Activated effector memory CD4-positive, alpha-beta T cell treated with Interleukin-2 at 50 U/mL for 16 hours (primary cell): Measurements from ENCODE around the gene SAMD10.

Experiments used
- DNase-seq: peaks from one replicate; pipeline ENCODE4 v3.0.0-alpha.2; 2020

The SAMD10 gene

DNA sequence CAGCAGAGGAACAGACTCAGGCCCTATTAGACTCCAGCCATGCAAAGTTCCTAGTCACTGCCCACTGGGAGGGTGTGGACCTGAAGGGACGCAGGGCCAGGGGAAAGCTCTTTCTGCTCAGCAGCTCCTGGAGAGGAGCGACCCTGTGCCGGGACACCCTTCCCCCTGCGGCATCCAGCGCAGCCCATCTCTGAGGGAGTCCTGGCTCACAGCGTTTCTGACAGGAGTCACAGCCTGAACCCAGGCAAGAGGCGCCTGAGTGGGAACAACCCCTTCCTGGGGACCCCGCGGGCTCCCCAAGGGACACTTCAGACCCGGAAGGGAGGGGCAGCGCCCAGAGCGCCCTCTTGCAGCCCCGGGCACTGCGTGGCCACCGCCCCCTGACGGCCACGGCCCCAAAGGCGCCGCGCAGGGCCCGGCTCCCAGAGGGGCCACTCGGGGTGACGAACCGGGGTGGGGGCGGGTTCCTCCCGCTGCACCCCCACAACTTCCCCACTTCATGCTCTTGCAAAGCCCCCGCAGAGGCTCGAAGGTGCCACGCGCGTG is 24.1 kb downstream of the SAMD10 start:
- DNase-seq: no peak

DNA sequence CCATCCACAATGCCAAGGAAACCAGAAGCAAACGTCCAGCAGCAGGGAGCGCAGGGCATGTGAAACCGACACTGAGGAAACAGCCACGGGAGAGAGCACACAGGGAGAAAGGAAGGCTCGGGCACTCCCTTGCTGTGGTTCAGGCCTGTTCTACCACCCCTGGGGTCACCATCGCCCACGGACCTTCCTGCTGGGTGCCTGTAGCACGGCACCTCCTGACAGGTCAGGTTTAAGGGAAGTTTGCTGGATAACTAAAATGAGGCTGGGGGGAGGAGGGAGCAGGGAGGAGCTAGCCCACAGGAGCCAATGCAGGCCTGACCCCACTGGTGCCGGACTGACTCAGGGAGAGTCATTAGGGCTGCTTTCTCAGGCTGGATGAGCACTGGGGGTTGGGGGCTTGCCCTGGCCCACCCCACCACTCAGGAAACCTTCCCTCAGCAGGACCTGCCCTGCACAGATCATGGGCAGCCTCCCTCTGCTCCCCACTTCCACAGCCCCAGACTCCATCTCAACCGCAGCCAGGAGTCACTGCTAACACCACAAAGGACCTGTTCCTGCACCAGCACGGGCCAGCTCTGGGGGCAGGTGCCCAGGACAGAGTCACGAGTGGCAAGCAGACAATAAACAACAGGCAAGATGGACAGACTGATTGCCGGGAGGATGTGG is 25.5 kb downstream of the SAMD10 start:
- DNase-seq: no peak

DNA sequence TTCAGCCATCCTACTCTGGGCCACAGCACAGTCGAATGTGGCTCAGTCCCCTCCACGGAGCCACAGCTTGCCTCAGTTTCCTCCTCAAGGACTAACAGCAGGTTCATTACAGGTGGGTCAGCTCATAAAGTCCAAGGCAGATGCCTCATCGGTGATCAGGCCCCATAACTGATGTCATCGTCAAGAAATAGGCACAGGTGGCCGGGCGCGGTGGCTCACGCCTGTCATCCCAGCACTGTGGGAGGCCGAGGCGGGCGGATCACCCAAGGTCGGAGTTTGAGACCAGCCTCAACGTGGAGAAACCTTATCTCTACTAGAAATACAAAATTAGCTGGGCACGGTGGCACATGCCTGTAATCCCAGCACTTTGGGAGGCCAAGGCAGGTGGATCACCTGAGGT is 26.7 kb downstream of the SAMD10 start:
- DNase-seq: no peak

DNA sequence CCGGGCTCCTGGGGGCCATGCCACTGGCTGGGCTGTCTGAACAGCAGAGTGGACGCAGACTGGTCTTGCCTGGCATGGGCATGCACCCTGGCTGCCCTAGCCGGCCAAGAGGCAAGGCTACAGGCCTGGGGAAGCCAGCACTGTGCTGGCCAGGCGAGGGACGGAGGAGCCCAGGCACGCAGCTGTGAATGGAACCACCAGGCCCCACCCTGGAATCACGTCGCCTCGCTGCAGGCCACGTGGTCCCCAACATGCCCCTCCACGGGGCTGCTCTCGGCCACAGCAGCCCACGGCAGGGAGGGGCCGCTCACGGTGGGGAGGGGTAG is 27.3 kb downstream of the SAMD10 start:
- no peak for DNase-seq

DNA sequence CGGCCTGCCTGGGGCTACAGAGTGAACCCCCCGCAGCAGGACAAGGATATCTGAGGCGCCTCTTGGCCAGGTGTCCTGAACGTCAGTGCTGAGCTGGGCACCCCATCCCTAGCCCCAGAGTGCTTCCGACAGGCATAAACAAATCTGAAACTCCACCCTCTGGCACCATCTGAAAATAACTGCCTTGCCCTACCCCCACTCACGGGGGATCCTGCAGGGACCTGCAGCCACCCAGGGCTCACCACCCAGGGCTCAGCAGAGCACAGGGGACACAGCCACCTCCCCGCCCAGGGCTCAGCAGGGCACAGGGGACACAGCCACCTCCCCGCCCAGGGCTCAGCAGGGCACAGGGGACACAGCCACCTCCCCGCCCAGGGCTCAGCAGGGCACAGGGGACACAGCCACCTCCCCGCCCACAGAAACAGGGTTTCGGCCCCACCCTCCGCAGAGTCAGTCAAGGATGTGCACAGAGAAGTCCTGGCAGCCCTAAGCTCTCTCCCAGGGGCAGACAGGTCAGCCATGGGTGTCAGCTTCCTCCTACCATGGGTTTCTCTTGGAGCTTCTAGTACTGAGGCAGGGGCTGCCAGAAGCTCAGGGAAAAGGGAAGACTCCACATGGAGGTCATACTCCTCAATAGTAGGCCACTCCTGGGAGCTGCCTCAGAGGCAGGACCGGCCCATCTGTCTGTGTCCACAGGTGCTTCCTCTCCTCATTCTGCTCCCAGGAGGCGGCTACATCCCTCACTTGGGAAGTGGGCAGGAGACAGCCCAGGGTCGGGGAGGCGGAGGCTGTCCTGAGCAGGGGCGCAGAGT is 27.8 kb downstream of the SAMD10 start:
- no peak for DNase-seq

DNA sequence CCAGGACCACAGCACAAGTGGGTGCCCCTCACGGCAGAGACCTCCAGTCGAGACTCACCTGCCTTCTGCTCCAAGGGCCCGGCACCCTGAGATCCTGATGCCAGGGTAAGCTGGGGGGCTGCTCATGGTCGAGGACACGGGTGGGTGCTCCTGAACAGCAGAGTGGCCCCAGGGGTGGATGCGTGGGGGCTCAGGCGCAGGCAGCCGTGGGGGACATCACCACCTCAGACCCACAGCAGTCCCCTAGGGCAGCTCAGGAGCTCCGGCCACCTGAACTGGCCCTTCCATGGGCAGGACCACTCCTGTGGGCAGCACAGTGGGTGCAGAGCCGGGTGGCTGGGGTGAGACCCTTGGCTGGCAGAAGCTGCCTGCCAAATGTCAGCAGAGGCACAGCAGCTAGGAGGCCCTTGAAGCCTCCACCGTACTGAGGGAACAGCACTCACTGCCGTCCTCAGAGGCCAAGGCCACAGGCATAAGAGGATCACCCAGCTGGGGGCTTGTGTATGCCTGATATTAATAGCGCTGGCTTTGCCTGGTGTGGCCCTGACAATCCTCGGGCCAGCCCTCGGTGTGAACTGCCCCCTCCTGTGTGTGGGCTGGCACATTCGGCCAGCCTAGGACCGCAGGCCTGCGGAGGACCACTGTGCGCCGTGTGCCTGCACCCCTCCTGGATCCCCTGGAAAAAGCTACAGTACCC is 28.6 kb downstream of the SAMD10 start:
- DNase-seq: no peak

DNA sequence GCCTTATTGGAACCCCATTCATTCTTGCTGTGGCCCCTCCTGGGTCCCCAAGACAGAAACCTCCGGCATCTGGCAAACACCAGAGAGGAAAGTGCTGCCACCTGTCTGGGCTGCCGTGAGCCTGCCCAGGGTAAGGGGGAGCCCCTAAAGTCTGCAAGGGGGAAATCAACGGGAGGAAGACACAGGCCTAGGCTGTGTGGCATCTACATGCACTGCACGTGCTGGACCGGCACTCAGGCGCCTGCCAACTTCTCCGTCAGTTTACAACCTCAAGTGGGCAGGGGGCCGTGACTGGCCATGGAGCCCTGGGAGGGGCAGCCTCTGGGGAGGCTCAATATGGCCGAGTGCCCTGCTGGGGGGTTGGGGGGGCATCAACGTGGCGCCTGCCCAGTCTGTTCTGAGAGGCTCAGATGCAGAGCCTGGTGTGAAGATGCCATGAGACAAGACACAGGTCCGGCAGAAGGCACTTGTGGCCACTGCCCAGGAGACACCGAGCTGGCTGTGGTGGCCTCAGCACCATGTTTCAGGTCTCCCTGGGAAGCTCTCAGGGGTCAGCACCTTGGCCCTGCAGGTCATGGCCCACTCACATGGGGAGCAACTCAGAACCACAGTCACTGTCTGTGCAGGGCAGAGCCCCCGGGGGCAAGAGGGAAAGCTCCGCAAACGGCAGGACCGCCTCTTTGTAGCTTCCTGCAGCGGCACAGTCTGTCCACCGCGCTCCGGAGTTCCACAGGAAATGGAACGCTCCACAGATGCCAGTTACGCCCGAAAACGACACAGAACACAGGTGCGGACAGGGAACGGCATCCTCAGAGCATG is 31.6 kb downstream of the SAMD10 start:
- DNase-seq: no peak

DNA sequence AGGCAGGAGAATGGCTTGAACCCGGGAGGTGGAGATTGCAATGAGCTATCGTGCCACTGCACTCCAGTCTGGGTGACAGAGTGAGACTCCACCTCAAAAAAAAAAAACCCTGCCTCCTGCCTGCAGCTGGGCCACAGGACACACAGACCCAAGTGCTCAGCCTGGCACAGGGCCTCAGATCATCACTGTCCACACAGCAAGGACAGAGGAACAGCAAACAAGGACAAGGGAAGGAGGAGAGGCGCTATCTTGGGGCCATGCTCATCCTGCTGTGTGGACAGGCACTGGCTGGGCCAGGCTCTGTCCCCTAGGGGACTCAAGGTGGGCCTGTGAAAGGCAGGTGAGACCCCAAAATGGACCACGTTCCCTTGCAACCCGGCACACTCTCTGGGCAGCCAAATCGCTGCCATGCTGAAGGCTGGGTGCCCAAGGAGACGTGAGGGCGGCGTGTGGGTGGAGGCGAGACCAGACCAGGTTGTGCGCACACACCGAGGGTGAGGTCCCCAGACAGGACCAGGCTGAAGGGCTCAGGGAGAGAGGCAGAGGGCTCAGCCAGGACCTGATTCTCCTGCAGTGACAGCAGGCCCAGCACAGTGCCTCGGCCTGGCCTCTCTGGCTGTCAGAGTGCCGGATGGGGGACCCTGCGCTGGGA is 32.3 kb downstream of the SAMD10 start:
- DNase-seq: no peak

DNA sequence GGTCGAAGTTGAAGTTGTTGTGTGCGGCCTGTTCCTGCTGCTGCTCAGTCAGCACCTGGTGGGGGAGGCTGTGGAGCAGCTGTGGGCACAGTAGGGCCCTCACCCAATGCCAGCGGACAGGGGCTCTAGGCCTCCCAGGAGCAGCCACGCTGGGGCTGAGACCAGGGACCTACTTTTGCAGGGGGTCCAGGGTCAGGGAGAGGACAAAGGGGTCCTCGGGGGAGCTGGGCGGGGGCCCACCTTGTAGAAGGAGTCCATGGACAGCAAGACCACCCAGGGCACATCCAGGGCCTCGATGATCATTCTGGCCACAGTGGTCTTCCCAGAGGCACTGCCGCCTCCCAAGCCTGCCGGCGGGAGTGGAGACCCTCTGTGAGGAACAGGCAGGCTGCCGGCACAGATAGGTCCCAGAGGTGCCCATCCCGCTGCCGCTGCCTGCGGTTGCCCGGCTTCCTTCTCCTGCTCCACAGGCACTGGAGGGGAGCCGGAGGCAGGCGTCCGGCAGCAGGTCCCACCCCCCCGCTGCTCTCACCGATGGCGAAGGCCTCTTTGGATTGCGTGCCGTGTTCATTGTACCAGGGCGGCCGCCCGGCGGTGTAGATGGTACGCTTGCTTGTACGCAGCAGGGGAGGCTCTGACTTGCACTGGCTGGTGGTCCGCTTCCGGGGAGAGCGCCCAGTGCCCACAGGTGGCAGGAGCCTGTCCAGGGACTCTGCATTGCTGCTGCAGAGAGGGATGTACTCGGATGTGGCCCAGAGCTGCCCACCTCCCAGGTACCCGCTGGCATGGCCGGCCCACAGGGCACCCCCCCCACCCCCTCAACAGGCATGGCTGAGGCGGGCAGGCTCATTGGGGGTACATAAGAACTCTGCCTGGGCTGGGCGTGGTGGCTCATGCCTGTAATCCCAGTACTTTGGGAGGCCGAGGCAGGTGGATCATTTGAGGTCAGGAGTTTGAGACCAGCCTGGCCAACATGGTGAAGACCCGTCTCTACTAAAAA is 33.2 kb downstream of the SAMD10 start:
- DNase-seq: no peak

DNA sequence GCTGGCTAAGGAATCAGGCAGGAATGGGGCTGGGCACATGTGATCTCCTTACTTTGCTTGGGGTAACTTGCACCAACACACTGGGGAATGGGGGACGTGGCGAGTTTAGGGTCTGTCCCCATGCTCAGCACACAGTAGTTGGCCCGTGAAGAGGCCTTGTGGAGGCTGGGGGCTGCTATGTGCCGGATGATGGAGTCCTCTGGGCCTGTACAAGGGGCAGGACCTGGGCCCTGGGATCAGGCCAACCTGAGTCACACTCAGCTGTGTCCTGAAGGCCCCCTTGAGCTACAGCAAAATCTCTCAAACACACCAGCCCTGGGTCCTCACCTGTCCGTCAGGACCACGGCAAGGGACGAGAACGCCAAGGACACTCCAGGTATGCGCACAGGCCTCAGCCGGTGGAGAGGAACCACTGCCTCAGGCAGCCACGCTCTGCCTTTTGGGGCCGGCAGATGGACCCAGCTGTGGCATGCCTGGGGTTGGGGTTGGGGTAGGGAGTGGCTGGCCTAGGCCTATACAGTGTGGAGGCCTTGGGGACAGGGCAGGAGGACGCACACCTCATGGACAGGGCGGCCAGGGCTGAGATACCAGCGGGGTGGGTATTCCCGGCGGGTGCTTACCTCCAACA is 34.3 kb downstream of the SAMD10 start:
- no peak for DNase-seq

DNA sequence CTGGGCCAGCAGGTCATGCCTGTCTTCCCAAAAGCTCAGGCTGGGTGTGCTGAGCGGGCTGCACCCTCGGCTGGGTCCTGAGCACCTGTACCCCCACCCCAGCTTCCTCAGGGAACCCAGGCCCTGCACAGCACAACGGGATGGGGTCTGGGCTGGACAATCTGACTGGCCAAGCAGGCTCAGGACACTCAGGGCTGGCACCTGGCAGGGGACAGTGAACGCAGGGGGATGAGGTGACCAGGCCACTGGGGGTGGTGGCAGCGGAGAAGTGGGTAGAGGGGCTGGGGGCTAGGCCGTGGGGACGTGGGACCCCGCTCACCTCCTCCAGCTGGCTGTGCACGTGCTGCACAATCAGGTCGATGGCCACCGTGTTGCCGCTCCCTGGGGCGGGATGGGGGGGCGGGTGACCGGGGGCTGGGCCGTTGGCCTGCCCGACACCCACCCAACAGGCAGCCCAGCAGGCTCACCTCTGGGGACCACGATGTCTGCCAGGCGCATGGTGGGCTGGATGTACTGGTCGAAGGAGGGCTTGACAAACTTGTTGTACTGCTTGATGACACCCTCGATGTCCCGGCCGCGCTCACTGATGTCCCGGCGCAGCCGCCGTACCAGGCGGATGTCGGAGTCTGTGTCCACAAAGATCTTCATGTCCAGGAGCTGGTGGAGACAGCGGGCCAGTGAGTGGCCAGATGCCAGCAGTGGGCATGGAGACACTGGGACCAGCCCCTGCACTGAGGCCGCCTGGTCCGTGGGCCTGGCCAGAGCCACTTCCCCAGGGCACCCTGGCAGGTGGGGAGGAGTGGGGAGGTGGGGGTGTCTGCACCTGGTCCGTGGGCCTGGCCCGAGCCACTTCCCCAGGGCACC is 35.1 kb downstream of the SAMD10 start:
- DNase-seq: no peak

DNA sequence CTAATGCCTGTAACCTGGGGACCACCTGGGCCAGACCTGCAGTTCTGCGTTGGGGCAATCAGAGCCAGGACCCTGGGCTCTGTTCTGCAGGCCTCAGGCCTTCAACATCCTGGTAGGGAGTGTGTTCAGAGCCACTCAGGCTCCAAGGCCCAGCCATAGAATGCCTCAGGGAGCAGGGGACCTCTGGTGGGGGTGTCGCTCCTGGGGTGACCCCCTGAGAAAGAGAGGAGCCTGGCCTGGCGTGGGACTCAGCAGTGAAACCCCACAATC is 35.7 kb downstream of the SAMD10 start:
- no peak for DNase-seq

DNA sequence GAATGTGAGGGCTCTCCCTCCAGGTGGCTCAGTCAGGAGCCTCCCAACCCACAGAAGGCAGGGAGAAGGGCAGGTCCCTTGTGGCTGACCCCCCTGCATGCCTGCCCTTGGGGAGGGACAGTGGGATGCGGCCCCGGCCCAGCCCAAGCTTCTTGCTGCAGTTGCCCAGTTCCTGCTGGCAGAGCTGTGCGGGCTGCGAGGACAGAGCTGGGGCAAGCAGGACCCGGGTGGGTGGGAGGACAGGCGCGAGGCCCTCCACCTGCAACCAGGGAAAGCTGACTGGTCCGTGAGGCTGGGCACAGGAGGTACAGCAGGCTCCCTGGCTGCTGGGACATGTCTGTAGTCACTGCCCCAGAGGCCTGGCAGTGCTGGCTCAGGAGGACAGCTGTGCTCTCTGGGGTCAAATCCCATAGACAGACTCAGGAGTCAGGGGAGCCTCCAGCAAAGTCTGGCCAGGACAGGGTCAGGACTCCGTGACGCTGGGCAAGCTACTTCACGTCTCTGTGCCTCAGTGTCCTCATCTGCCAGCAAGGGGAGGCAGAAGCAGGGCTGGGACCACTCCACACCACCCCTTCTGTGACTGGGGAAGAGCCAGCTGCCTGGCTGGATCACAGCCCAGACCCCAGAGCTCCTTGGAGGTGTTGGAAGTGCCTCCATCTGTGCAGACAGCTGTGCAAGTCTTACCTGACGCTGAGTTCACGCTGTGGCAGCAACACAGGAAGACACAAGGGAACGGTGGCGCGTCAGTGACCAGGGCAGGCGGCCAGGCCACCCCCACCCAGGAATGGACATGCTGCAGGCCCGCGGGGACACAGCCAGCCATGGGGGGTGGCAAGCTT is 36.3 kb downstream of the SAMD10 start:
- no peak for DNase-seq

DNA sequence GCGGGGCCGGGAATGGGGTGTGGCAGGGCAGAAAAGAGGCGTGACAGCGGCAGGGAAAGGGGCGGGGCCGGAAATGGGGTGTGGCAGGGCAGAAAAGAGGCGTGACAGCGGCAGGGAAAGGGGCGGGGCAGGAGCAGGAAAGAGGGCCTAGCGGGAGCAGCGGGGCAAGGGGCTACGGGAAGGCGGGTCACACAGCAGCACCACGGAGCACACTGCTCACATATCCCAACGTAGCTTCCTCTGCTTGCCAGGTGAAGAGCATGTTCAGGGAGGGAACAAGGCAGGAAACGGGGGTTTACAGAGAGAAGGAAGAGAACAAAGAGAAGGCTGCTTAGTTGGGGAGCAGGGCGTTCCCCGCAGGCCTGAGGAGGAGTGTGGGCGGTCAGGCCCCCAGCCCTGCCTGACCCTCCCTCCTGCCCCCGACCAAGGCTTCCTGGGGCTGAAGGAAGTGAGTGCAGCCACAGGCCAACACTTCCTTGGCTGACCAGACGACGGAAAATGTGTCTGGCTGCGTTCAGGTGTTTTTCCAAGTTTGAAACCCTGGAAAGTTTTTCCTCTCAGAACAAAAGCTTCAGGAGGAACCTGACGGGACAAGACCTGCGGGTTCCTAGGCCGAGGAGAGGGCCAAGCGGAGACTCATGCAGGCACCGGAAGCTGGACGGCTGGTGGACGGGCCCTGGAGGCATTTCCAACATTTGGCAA is 37.0 kb downstream of the SAMD10 start:
- peak; percentile 39 for DNase-seq

DNA sequence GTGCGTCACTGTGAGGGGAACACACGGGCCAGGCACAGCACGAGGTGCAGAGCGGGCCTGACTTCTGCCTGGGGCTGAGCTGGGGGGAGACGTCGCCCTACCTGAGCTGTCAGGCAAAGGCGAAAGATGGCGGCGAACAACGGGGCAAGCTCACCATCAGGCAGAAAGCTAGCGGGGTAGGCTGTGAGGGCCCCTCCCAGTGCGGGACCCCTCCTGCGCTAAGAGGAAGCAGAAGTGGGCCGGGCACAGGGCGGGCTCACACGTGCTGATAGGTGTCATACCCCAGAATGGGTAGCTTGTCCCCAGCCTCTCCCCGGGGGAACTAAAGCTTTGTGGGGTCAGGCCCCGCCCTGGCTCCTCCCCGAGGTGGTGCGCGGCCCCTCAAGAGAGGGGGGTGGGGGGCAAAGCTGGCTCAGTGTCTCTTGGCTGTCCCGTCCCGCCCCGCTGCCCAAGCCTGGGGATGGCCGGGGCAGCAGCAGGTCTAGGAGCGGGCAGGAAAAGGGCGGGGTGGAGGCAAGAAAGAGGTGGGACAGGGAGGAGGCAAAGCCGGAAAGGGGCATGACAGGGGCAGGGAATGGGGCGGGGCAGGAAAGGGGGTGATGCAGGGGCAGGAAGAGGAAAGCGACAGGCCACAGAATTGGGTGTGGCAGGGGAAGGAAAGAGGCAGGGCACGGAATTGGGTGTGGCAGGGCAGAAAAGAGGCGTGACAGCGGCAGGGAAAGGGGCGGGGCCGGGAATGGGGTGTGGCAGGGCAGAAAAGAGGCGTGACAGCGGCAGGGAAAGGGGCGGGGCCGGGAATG is 38.0 kb downstream of the SAMD10 start:
- DNase-seq: peak; percentile 80

DNA sequence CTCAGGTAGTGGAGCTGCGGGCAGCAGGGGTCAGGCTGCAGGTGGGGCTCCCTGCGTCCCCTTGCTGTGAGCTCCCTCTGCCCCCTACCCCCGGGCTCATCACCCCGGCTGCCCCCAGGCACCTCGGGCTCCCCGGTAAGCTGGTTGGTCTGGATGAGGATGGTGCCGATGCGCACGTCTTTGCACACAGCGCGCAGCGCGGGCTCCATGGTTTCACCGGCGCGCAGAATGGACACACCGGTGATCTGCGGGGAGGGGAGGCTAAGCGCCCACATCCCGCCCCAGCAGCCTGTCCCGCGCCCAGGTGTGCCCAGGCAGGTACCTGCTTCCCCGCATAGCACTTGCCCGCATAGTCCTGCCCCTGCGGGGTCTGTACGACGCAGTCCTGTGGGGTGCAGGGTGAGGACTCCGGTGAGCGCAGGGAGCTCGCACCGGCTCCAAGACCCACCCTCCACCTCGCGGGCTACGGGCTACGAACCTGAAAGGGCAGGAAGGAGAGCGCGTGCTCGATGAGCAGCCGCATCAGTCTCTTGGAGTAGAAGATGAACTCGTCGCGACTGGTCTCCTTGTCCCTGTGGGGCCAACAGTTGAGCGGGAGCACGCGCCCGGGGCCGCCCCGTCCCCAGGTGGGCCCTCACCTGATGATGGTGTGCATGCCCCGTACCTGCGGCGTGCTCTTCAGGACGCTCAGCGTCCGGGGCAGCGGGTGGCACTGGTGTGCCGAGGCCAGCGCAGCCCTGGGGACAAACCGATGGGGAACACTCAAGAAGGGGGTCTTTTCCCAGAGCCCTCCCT is 38.8 kb downstream of the SAMD10 start:
- DNase-seq: no peak

DNA sequence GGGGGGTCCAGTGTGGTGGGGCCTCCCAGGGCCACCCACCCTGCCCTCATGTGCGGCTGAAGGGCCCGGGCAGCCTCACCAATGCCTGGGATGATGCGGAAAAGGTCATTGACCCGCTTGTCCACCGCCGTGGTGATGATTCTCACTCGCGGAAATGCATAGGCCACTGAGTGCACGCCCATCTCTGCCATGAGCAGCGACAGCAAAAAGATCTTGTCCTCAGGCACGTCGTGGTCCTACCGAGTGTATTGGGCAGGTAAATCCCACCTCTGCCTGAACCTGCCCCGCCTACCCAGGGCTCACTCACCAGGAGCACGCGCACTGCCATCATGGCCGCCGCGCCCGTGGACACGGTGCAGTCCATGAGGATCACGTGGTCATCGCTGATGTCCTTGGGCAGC is 39.4 kb downstream of the SAMD10 start:
- no peak for DNase-seq
